Large intestine (tissue), 3 donors: ENCODE data around the gene FOXK1. TPM values are rescaled to one million over a fixed set of nuclear protein-coding genes. Genes with fewer than 3 reads are reported as not detected.

Experiments used
- DNase-seq, 2 donors: peaks; one replicate each; pipeline versions ENCODE4 v3.0.0 to v3.0.0-alpha.2; 2013
- H3K27ac ChIP-seq: one replicate; pipeline ENCODE4 v1.5.1; 2013; ENCODE audit warnings: low read length
- H3K27me3 ChIP-seq: 2 replicates; pipeline ENCODE4 v1.6.1; 2013; ENCODE audit warnings: low read length; ENCODE audit not compliant: control insufficient read depth, insufficient read depth
- H3K36me3 ChIP-seq: 2 replicates; pipeline ENCODE4 v1.6.1; 2013; ENCODE audit warnings: low read length; ENCODE audit not compliant: control insufficient read depth, insufficient read depth
- H3K4me1 ChIP-seq: one replicate; pipeline ENCODE4 v1.6.1; 2013; ENCODE audit warnings: low read length; ENCODE audit not compliant: control insufficient read depth, insufficient read depth
- H3K4me3 ChIP-seq: one replicate; pipeline ENCODE4 v1.5.1; 2013; ENCODE audit warnings: low read length
- H3K9me3 ChIP-seq: one replicate; pipeline ENCODE4 v1.6.1; 2013; ENCODE audit warnings: mild to moderate bottlenecking, low read depth, low read length, moderate library complexity; ENCODE audit not compliant: control insufficient read depth
- WGBS: methylation state at CpG from one replicate; pipeline ENCODE4 v1.1.5; 2013; ENCODE audit warnings: low lambda C conversion rate; ENCODE audit not compliant: insufficient coverage; 5-methylcytosine and 5-hydroxymethylcytosine counted together
- polyA plus RNA-seq: library from polyadenylated mRNA; unstranded; fragments of 120-200 nt; gene quantifications from one replicate; pipeline ENCODE4 v1.2.1, GENCODE V29; 2013

Gene FOXK1
- polyA plus RNA-seq, 1 donor, result 11.6 TPM

GRCh38 chr7:4808565-4808964, 126.5 kb downstream of the FOXK1 start:
- 77% methylated on average over 11 of the region's 37 CpGs for whole genome bisulfite sequencing
- DNase-seq, result no peak
- H3K36me3 ChIP-seq, result no peaks in the 10 kb centered on the region
- no peak overlapping the region for H3K27ac ChIP-seq
- H3K4me3 ChIP-seq, result no peak overlapping the region
- H3K9me3 ChIP-seq, result peaks cover 2% of the 10 kb centered on the region
- no peaks in the 10 kb centered on the region for H3K4me1 ChIP-seq
- peaks cover 4% of the 10 kb centered on the region for H3K27me3 ChIP-seq

GRCh38 chr7:4809091-4809591, 127.0 kb downstream of the FOXK1 start:
- Histone ChIP-seq H3K36me3 (no peaks in the 10 kb centered on the region), H3K4me1 (no peaks in the 10 kb centered on the region), H3K4me3 (no peak overlapping the region), H3K27me3 (peaks cover 4% of the 10 kb centered on the region), H3K27ac (no peak overlapping the region), H3K9me3 (peaks cover 2% of the 10 kb centered on the region)
- WGBS, result 81% methylated on average over 3 of the region's 38 CpGs
- no peak for DNase-seq

- H3K4me3 ChIP-seq, result no peak overlapping the region
- no peak for DNase-seq
- H3K36me3 ChIP-seq, result no peaks in the 10 kb centered on the region
- 94% methylated on average over 7 of the region's 14 CpGs for WGBS
- no peaks in the 10 kb centered on the region for H3K4me1 ChIP-seq
- H3K27me3 ChIP-seq, result peaks cover 4% of the 10 kb centered on the region
- H3K9me3 ChIP-seq, result peaks cover 2% of the 10 kb centered on the region
- H3K27ac ChIP-seq, result no peak overlapping the region
Observed at GRCh38 chr7:4809666-4810065, 127.6 kb downstream of the FOXK1 start.

GRCh38 chr7:4814433-4814832, 132.3 kb downstream of the FOXK1 start:
- WGBS, result no CpG with 5 or more reads among the region's 14 CpGs
- peaks cover under 1% of the 10 kb centered on the region for H3K9me3 ChIP-seq
- no peaks in the 10 kb centered on the region for H3K36me3 ChIP-seq
- DNase-seq, result no peak
- no peak overlapping the region for H3K4me3 ChIP-seq
- no peak overlapping the region for H3K27ac ChIP-seq
- no peaks in the 10 kb centered on the region for H3K4me1 ChIP-seq
- no peaks in the 10 kb centered on the region for H3K27me3 ChIP-seq

- Histone ChIP-seq H3K27me3 (no peaks in the 10 kb centered on the region), H3K36me3 (no peaks in the 10 kb centered on the region), H3K4me3 (no peak overlapping the region), H3K27ac (no peak overlapping the region), H3K4me1 (no peaks in the 10 kb centered on the region), H3K9me3 (no peaks in the 10 kb centered on the region)
- WGBS, result no CpG with 5 or more reads among the region's 14 CpGs
- DNase-seq, result no peak
Observed at GRCh38 chr7:4815121-4815520, 133.0 kb downstream of the FOXK1 start.

GRCh38 chr7:4815609-4816418, 133.7 kb downstream of the FOXK1 start:
- no peaks in the 10 kb centered on the region for H3K27me3 ChIP-seq
- H3K36me3 ChIP-seq, result no peaks in the 10 kb centered on the region
- no peaks in the 10 kb centered on the region for H3K4me1 ChIP-seq
- no peak overlapping the region for H3K4me3 ChIP-seq
- no peaks in the 10 kb centered on the region for H3K9me3 ChIP-seq
- WGBS, result no CpG with 5 or more reads among the region's 38 CpGs
- no peak for DNase-seq
- no peak overlapping the region for H3K27ac ChIP-seq

- H3K4me1 ChIP-seq, result no peaks in the 10 kb centered on the region
- DNase-seq, result no peak
- no peak overlapping the region for H3K27ac ChIP-seq
- no peak overlapping the region for H3K4me3 ChIP-seq
- H3K9me3 ChIP-seq, result no peaks in the 10 kb centered on the region
- H3K27me3 ChIP-seq, result no peaks in the 10 kb centered on the region
- no peaks in the 10 kb centered on the region for H3K36me3 ChIP-seq
- no CpG with 5 or more reads among the region's 26 CpGs for WGBS
Observed at GRCh38 chr7:4816419-4817080, 134.5 kb downstream of the FOXK1 start.

- H3K9me3 ChIP-seq, result no peaks in the 10 kb centered on the region
- WGBS, result no CpG with 5 or more reads among the region's 38 CpGs
- DNase-seq, result no peak
Observed at GRCh38 chr7:4817178-4817901, 135.2 kb downstream of the FOXK1 start.

GRCh38 chr7:4818000-4818794, 136.1 kb downstream of the FOXK1 start:
- DNase-seq, result no peak
- Histone ChIP-seq H3K27ac (no peak overlapping the region), H3K9me3 (no peaks in the 10 kb centered on the region), H3K27me3 (no peaks in the 10 kb centered on the region), H3K4me1 (no peaks in the 10 kb centered on the region), H3K36me3 (no peaks in the 10 kb centered on the region), H3K4me3 (no peak overlapping the region)
- no CpG with 5 or more reads among the region's 32 CpGs for WGBS

More at GRCh38 chr7:4817178-4817901, 135.2 kb downstream of the FOXK1 start:
- no peaks in the 10 kb centered on the region for H3K4me1 ChIP-seq
- H3K27me3 ChIP-seq, result no peaks in the 10 kb centered on the region
- no peaks in the 10 kb centered on the region for H3K36me3 ChIP-seq
- no peak overlapping the region for H3K4me3 ChIP-seq
- H3K27ac ChIP-seq, result no peak overlapping the region
